Astrocyte of the cerebellum (primary cell): ENCODE results near the gene FRAS1.

Experiments
- DNase-seq: peaks from one replicate; pipeline ENCODE4 v3.0.0-alpha.2; 2011; ENCODE audit warnings: low read depth
- H3K4me3 ChIP-seq: 2 replicates; pipeline ENCODE4 v1.5.1; 2011; ENCODE audit warnings: mild to moderate bottlenecking, low read depth, low read length, moderate library complexity
- in situ Hi-C: cut with HindIII; loops from 2 replicates; pipeline ENCODE4 v1.10.0; 2017; ENCODE audit warnings: low sequenced_read_pairs
- TF ChIP-seq, protein P1 (sequence below): IDR thresholded peaks from 2 replicates; pipeline ENCODE4 v1.5.1; 2012; ENCODE audit warnings: low read length, low read depth, moderate library complexity, mild to moderate bottlenecking; ENCODE audit errors: missing control alignments

FRAS1 gene

GRCh38 chr4:78145622-78146021 lies 88.5 kb downstream of the FRAS1 start:
- in situ Hi-C loops = no loop called here
- DNase-seq = peak; percentile 19
- H3K4me3 ChIP-seq = no peak overlapping the region
- TF ChIP-seq, protein P1, sequence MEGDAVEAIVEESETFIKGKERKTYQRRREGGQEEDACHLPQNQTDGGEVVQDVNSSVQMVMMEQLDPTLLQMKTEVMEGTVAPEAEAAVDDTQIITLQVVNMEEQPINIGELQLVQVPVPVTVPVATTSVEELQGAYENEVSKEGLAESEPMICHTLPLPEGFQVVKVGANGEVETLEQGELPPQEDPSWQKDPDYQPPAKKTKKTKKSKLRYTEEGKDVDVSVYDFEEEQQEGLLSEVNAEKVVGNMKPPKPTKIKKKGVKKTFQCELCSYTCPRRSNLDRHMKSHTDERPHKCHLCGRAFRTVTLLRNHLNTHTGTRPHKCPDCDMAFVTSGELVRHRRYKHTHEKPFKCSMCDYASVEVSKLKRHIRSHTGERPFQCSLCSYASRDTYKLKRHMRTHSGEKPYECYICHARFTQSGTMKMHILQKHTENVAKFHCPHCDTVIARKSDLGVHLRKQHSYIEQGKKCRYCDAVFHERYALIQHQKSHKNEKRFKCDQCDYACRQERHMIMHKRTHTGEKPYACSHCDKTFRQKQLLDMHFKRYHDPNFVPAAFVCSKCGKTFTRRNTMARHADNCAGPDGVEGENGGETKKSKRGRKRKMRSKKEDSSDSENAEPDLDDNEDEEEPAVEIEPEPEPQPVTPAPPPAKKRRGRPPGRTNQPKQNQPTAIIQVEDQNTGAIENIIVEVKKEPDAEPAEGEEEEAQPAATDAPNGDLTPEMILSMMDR = no peak

DNA sequence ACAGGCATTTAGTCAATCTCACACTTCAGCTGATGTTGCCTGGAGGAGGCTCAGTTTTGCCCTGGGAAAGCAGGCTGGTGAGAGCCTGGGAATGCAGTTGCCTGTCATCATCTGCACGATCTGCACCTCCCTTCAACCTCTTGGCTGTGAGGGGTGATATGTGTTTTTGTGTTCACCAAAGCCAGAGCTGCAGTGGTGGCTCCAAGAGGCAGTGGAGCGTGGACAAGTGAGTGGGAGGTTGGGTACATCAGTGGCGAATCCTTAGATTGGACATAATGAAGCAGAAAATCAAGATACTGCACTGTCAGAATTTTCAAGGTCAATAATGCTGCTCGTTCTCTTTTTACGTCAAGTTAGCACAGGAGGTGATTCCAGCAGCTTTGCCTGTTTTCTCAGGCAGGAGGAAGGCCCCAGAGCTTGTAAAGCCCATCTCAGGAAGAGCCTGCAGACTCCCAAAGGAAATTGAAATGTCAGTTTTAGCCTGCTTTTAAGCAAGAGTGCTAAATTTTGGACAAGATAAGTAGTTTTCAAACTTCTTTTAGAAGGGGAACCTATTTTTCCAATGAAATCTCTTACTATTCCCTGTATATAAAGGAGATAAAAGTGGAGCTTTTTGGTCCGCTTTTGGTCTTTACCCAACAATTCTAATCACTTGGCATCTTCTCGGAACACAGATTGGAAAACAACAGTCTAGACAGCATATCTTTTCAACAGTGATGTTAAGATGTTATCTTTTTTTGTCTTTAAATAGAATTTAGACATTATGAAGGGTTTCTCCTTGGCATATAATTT lies 92.8 kb downstream of the FRAS1 start:
- DNase-seq = no peak
- no peak overlapping the region for H3K4me3 ChIP-seq
- in situ Hi-C loops = no loop called here
- TF ChIP-seq, protein P1 = no peak

- H3K4me3 ChIP-seq = no peak overlapping the region
- no peak for DNase-seq
- in situ Hi-C loops = no loop called here
- TF ChIP-seq, protein P1 = no peak
These were observed 93.4 kb downstream of the FRAS1 start for GRCh38 chr4:78150543-78150864.

DNA sequence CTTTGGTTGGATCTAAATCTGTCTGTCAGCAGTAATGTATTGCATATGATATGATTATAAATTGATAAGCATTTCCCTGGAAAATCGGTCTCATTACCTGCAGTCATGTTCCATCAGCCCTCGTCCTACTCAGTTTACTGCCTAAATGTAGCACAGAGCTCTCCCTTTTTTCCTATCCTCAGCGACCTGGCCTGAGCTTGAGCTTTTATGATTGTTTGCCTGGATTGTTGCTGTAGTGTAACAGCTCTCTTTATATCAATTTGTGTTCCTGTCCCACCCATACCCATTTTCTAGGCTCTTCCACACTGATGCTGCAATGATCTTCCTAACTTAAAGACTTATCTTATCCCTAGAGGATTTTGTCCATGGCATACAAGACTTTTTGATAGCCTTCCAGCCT lies 95.7 kb downstream of the FRAS1 start:
- TF ChIP-seq, protein P1 = no peak
- in situ Hi-C loops = no loop called here
- DNase-seq = no peak

GRCh38 chr4:78154972-78155590 lies 98.0 kb downstream of the FRAS1 start:
- no peak for DNase-seq
- H3K4me3 ChIP-seq = no peak overlapping the region
- TF ChIP-seq, protein P1 = no peak
- in situ Hi-C loops = no loop called here

More for the DNA sequence above, 95.7 kb downstream of the FRAS1 start:
- H3K4me3 ChIP-seq = no peak overlapping the region

- TF ChIP-seq, protein P1 = no peak
- in situ Hi-C loops = no loop called here
- no peak overlapping the region for H3K4me3 ChIP-seq
- DNase-seq = peak; percentile 82
These were observed 98.5 kb downstream of the FRAS1 start for GRCh38 chr4:78155616-78156105.
